SK-N-SH treated with all-trans-retinoic acid at 6 μM for 48 hours (cell line): Measurements from ENCODE around the gene FPR1.

ENCODE experiments used
- ATAC-seq: fragments of 200-7000 bp; cut with Tn5 transposase; 3 replicates; pipeline ENCODE4 v1.9.1; 2020; ENCODE audit warnings: mild to moderate bottlenecking, moderate library complexity
- BACH2 ChIP-seq: fragments of 250-450 bp; sonication (Bioruptor Pico); IDR thresholded peaks from 2 replicates; pipeline ENCODE4 v1.9.0; 2021; ENCODE audit warnings: mild to moderate bottlenecking, borderline replicate concordance
- CREB5 ChIP-seq: fragments of 250-450 bp; sonication (Bioruptor Pico); IDR thresholded peaks from 2 replicates; pipeline ENCODE4 v1.5.1; 2020; ENCODE audit warnings: low read depth, mild to moderate bottlenecking, moderate library complexity
- CSDC2 ChIP-seq: fragments of 250-450 bp; sonication (Bioruptor Pico); IDR thresholded peaks from 2 replicates; pipeline ENCODE4 v1.5.0; 2020; ENCODE audit warnings: mild to moderate bottlenecking, moderate library complexity
- CSRNP3 ChIP-seq: fragments of 250-450 bp; sonication (Bioruptor Pico); IDR thresholded peaks from 2 replicates; pipeline ENCODE4 v1.5.1; 2021; ENCODE audit warnings: mild to moderate bottlenecking, moderate library complexity
- GLIS3 ChIP-seq: fragments of 250-450 bp; sonication (Bioruptor Pico); IDR thresholded peaks from 2 replicates; pipeline ENCODE4 v1.5.0; 2020; ENCODE audit warnings: mild to moderate bottlenecking, moderate library complexity
- ISL1 ChIP-seq: fragments of 250-450 bp; sonication (Bioruptor Pico); IDR thresholded peaks from 2 replicates; pipeline ENCODE4 v2.1.2; 2022; ENCODE audit warnings: mild to moderate bottlenecking, moderate library complexity
- PATZ1 ChIP-seq: fragments of 250-450 bp; sonication (Bioruptor Pico); IDR thresholded peaks from 2 replicates; pipeline ENCODE4 v1.8.0; 2020; ENCODE audit warnings: mild to moderate bottlenecking, moderate library complexity, borderline replicate concordance
- POU6F1 ChIP-seq: fragments of 250-450 bp; sonication (Bioruptor Pico); IDR thresholded peaks from 2 replicates; pipeline ENCODE4 v1.8.0; 2021; ENCODE audit warnings: low read depth, mild to moderate bottlenecking, moderate library complexity, borderline replicate concordance
- PPARA ChIP-seq: fragments of 250-450 bp; sonication (Bioruptor Pico); IDR thresholded peaks from 2 replicates; pipeline ENCODE4 v1.5.0; 2020; ENCODE audit warnings: mild to moderate bottlenecking, borderline replicate concordance
- SNAI2 ChIP-seq: fragments of 250-450 bp; sonication (Bioruptor Pico); IDR thresholded peaks from 2 replicates; pipeline ENCODE4 v1.5.0; 2020; ENCODE audit warnings: mild to moderate bottlenecking, moderate library complexity
- TCF4 ChIP-seq: fragments of 250-450 bp; sonication (Bioruptor Pico); IDR thresholded peaks from 2 replicates; pipeline ENCODE4 v1.8.0; 2021; ENCODE audit warnings: mild to moderate bottlenecking, moderate library complexity, borderline replicate concordance
- TOX ChIP-seq: fragments of 250-450 bp; sonication (Bioruptor Pico); IDR thresholded peaks from 2 replicates; pipeline ENCODE4 v1.8.0; 2021; ENCODE audit warnings: mild to moderate bottlenecking, moderate library complexity, borderline replicate concordance
- TSHZ2 ChIP-seq: fragments of 250-450 bp; sonication (Bioruptor Pico); IDR thresholded peaks from 2 replicates; pipeline ENCODE4 v1.5.0; 2020; ENCODE audit warnings: mild to moderate bottlenecking, moderate library complexity
- ZC3H10 ChIP-seq: fragments of 250-450 bp; sonication (Bioruptor Pico); IDR thresholded peaks from 2 replicates; pipeline ENCODE4 v1.5.1; 2021; ENCODE audit warnings: mild to moderate bottlenecking, moderate library complexity
- ZFP30 ChIP-seq: fragments of 450-650 bp; formaldehyde crosslinking; IDR thresholded peaks from 2 replicates; pipeline ENCODE4 v1.5.0; 2022; ENCODE audit warnings: mild to moderate bottlenecking, moderate library complexity
- ZNF565 ChIP-seq: fragments of 450-650 bp; formaldehyde crosslinking; conservative IDR thresholded peaks from 2 replicates; pipeline ENCODE4 v1.5.0; 2020; ENCODE audit warnings: low read depth, mild to moderate bottlenecking, moderate library complexity
- ZNF70 ChIP-seq: fragments of 450-650 bp; formaldehyde crosslinking; IDR thresholded peaks from 2 replicates; pipeline ENCODE4 v1.5.0; 2020; ENCODE audit warnings: mild to moderate bottlenecking, moderate library complexity
- ZNF8 ChIP-seq: fragments of 450-650 bp; formaldehyde crosslinking; IDR thresholded peaks from 2 replicates; pipeline ENCODE4 v1.5.0; 2020; ENCODE audit warnings: mild to moderate bottlenecking, moderate library complexity

FPR1 gene

GRCh38 chr19:51737924-51738323 is 13.8 kb downstream of the FPR1 start:
- TF ChIP-seq CSRNP3 (CRISPR knock-in tag) (no peak), PATZ1 (CRISPR knock-in tag) (no peak)
- no peak for ATAC-seq

GRCh38 chr19:51737389-51737788 is 14.3 kb downstream of the FPR1 start:
- TF ChIP-seq CSRNP3 (CRISPR knock-in tag) = no peak
- TF ChIP-seq PPARA = no peak
- TF ChIP-seq TOX (CRISPR knock-in tag) = no peak
- TF ChIP-seq ZNF565 (CRISPR knock-in tag) = no peak
- TF ChIP-seq ZNF8 (CRISPR knock-in tag) = no peak
- TF ChIP-seq TSHZ2 (CRISPR knock-in tag) = no peak
- TF ChIP-seq ISL1 = no peak
- TF ChIP-seq GLIS3 = no peak
- no peak for TF ChIP-seq TCF4
- no peak for TF ChIP-seq BACH2
- no peak for TF ChIP-seq ZFP30
- no peak for TF ChIP-seq ZNF70 (CRISPR knock-in tag)
- no peak for TF ChIP-seq CSDC2 (CRISPR knock-in tag)
- TF ChIP-seq SNAI2 (CRISPR knock-in tag) = no peak
- no peak for TF ChIP-seq POU6F1 (CRISPR knock-in tag)
- TF ChIP-seq PATZ1 (CRISPR knock-in tag) = no peak
- no peak for ATAC-seq

- ATAC-seq = no peak
- TF ChIP-seq PATZ1 (CRISPR knock-in tag) = no peak
- no peak for TF ChIP-seq ZC3H10 (CRISPR knock-in tag)
- no peak for TF ChIP-seq CREB5 (CRISPR knock-in tag)
- no peak for TF ChIP-seq PPARA
These were observed 15.8 kb downstream of the FPR1 start for GRCh38 chr19:51735759-51736449.
